ENCODE results near the gene RHOD.
A peak's percentile ranks its signal among the peaks of the same experiment; 100 is the strongest.

The RHOD gene

GRCh38 chr11:67079065-67079705, 22.5 kb downstream of the RHOD start:
- H3K27ac ChIP-seq: peak overlapping the region; percentile 99
- H3K27me3 ChIP-seq (ENCODE audit: insufficient read depth, low read depth, severe bottlenecking): no peaks in the 10 kb centered on the region
- H3K9me3 ChIP-seq (ENCODE audit: severe bottlenecking): no peaks in the 10 kb centered on the region
- DNase-seq: no peak
- H3K4me3 ChIP-seq (ENCODE audit: low read depth, low read length): no peak overlapping the region
- TF ChIP-seq CTCF (IDR thresholded peaks at IDR 0.05; ENCODE audit: low read depth, low read length): no peak
- no peaks in the 10 kb centered on the region for H3K36me3 ChIP-seq

- H3K4me3 ChIP-seq (ENCODE audit: low read depth, low read length): no peak overlapping the region
- peak; percentile 54 for DNase-seq
- TF ChIP-seq CTCF (IDR thresholded peaks at IDR 0.05; ENCODE audit: low read depth, low read length): peak; percentile 18; the same call in 1 of the 2 replicates
Observed at GRCh38 chr11:67082071-67082791, 25.6 kb downstream of the RHOD start.

DNA sequence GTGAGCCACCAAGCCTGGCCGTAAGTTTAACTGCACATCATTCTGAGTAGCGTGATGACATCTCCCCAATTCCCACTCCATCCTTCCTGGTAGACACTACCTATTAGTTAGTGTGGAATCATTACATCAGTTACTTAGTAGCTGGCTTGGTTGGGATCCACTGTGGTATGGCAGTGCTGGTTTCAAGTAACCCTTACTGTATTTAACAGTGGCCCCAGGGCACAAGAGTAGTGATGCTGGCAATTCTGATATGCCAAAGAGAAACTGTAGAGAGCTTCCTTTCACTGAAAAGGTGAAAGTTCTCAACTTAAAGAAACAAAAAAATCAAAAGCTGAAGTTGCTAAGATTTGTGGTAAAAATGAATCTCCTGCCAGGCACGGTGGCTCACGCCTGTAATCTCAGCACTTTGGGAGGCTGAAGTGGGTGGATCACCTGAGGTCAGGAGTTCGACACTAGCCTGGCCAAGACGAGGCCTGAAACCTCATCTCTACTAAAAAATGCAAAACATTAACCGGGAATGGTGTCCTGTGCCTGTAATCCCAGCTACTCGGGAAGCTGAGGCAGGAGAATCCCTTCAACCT, 27.2 kb downstream of the RHOD start:
- H3K27me3 ChIP-seq (ENCODE audit: insufficient read depth, low read depth, severe bottlenecking): no peaks in the 10 kb centered on the region
- no peak for TF ChIP-seq CTCF (IDR thresholded peaks at IDR 0.05; ENCODE audit: low read depth, low read length)
- no peak overlapping the region for H3K4me3 ChIP-seq (ENCODE audit: low read depth, low read length)
- no peak overlapping the region for H3K27ac ChIP-seq
- no peaks in the 10 kb centered on the region for H3K9me3 ChIP-seq (ENCODE audit: severe bottlenecking)
- H3K36me3 ChIP-seq: no peaks in the 10 kb centered on the region
- no peak for DNase-seq

More at GRCh38 chr11:67082071-67082791, 25.6 kb downstream of the RHOD start:
- H3K27me3 ChIP-seq (ENCODE audit: insufficient read depth, low read depth, severe bottlenecking): no peaks in the 10 kb centered on the region
- H3K9me3 ChIP-seq (ENCODE audit: severe bottlenecking): no peaks in the 10 kb centered on the region
- no peaks in the 10 kb centered on the region for H3K36me3 ChIP-seq
- H3K27ac ChIP-seq: no peak overlapping the region

DNA sequence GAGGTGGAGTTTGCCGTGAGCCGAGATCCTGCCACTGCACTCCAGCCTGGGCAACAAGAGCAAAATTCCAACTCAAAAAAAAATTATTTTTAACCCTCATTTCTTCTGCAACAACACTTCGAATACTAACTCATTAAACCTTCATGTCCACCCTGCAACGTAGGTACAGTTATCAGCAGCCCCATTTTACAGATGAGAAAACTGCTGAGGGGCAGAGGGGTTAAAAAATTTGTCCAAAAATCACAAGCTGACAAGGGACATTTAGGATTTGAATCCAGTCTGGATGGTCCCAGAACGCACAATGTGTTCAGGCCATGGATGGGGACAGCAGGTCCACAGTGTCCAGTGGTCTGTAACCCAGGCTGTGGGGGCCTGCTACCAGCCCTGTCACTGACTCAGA, 29.0 kb downstream of the RHOD start:
- no peak overlapping the region for H3K27ac ChIP-seq
- no peak for DNase-seq
- no peak overlapping the region for H3K4me3 ChIP-seq (ENCODE audit: low read depth, low read length)

GRCh38 chr11:67090717-67091116, 34.1 kb downstream of the RHOD start:
- Histone ChIP-seq H3K9me3 (ENCODE audit: severe bottlenecking) (no peaks in the 10 kb centered on the region), H3K36me3 (no peaks in the 10 kb centered on the region), H3K4me3 (ENCODE audit: low read depth, low read length) (no peak overlapping the region), H3K27me3 (ENCODE audit: insufficient read depth, low read depth, severe bottlenecking) (no peaks in the 10 kb centered on the region), H3K27ac (no peak overlapping the region)
- DNase-seq: no peak
- TF ChIP-seq CTCF (IDR thresholded peaks at IDR 0.05; ENCODE audit: low read depth, low read length): no peak

More for the DNA sequence above, 29.0 kb downstream of the RHOD start:
- H3K36me3 ChIP-seq: no peaks in the 10 kb centered on the region
- no peaks in the 10 kb centered on the region for H3K9me3 ChIP-seq (ENCODE audit: severe bottlenecking)
- no peak for TF ChIP-seq CTCF (IDR thresholded peaks at IDR 0.05; ENCODE audit: low read depth, low read length)
- no peaks in the 10 kb centered on the region for H3K27me3 ChIP-seq (ENCODE audit: insufficient read depth, low read depth, severe bottlenecking)
